Gastroesophageal sphincter (tissue), 4 donors: ENCODE measurements around the gene ADD1. TPM values are rescaled to one million over a fixed set of nuclear protein-coding genes. Genes with fewer than 3 reads are reported as not detected.

ENCODE experiments used
- ATAC-seq: fragments of 150-250 bp; one replicate; pipeline ENCODE4 v1.9.1; 2016; ENCODE audit warnings: mild to moderate bottlenecking, moderate library complexity
- H3K27ac ChIP-seq, 4 donors: fragments of 200-600 bp; sonication (generic) in 3 of 4; 1 replicate in 3 of 4; 2 replicates in 1 of 4; pipeline ENCODE4 v1.5.1; 2016 to 2019
- H3K27me3 ChIP-seq: fragments of 200-600 bp; sonication (generic); one replicate; pipeline ENCODE4 v1.5.1; 2019
- H3K36me3 ChIP-seq, 2 donors: fragments of 200-600 bp; sonication (generic); one replicate each; pipeline ENCODE4 v1.5.1; 2019; ENCODE audit warnings: control low read depth in 1 of 2
- H3K4me1 ChIP-seq, 3 donors: fragments of 200-600 bp; sonication (generic); 1 replicate in 2 of 3; 2 replicates in 1 of 3; pipeline ENCODE4 v1.5.1; 2016 to 2019; ENCODE audit warnings: control low read depth in 2 of 3
- H3K4me3 ChIP-seq, 2 donors: fragments of 200-600 bp; sonication (generic); one replicate each; pipeline ENCODE4 v1.5.1; 2019; ENCODE audit warnings: mild to moderate bottlenecking in 1 of 2, moderate library complexity in 1 of 2
- H3K9me3 ChIP-seq, 3 donors: fragments of 200-600 bp; sonication (generic); one replicate each; pipeline ENCODE4 v1.5.1; 2017 to 2019; ENCODE audit warnings: control low read depth in 2 of 3
- CTCF ChIP-seq, 4 experiments: fragments of 200-600 bp in 2 of 4; fragments of 450-650 bp in 2 of 4; sonication (generic) in 1 of 4; IDR thresholded peaks; one replicate each; pipeline ENCODE4 v1.5.1; 2017 to 2019; ENCODE audit warnings: antibody characterized with exemption in 4 of 4, mild to moderate bottlenecking in 2 of 4, moderate library complexity in 2 of 4
- EP300 ChIP-seq: sonication (generic); formaldehyde crosslinking; IDR thresholded peaks from one replicate; pipeline ENCODE4 v1.6.1; 2017; ENCODE audit warnings: antibody characterized with exemption, mild to moderate bottlenecking
- POLR2A ChIP-seq, 2 donors: fragments of 450-650 bp; IDR thresholded peaks; one replicate each; pipeline ENCODE4 v1.6.1; 2017; ENCODE audit warnings: antibody characterized with exemption in 2 of 2, mild to moderate bottlenecking in 2 of 2, moderate library complexity in 1 of 2
- POLR2AphosphoS5 ChIP-seq: sonication (generic); formaldehyde crosslinking; IDR thresholded peaks from one replicate; pipeline ENCODE4 v1.6.1; 2017; ENCODE audit warnings: antibody characterized with exemption
- WGBS, 2 donors: methylation state at CpG; one replicate each; pipeline ENCODE4 v1.1.5; 2018; ENCODE audit warnings: low coverage in 1 of 2; 5-methylcytosine and 5-hydroxymethylcytosine counted together
- total RNA-seq, 4 donors: library from RNA; depleted of rRNA; stranded (reverse); fragments of >200 nt; gene quantifications; one replicate each; pipeline ENCODE4 v1.1.0, GENCODE V29; 2016

Gene ADD1
- total RNA-seq, 4 donors from 2014 or later, result 230 to 384 (median 297) TPM

GRCh38 chr4:2810388-2810787, 33.3 kb upstream of the ADD1 start:
- Histone ChIP-seq H3K4me1 (peaks cover 0 to 82% (median 50%) of the 10 kb centered on the region in 3 donors), H3K27me3 (no peaks in the 10 kb centered on the region), H3K9me3 (no peaks in the 10 kb centered on the region), H3K4me3 (no peak overlapping the region), H3K36me3 (peaks cover 0 to 7% of the 10 kb centered on the region in 2 donors), H3K27ac (peak overlapping the region in 3 of 4 donors; percentile 71 to 77 (median 73))
- ATAC-seq, result no peak
- TF ChIP-seq POLR2A (IDR thresholded peaks at IDR 0.05) (no peak), CTCF (IDR thresholded peaks at IDR 0.05) (no peak), POLR2AphosphoS5 (no peak), EP300 (no peak)
- 92% methylated on average over 5 of the region's 10 CpGs; no CpG with 5 or more reads in 1 of the 2 donors for WGBS, 2 donors

- TF ChIP-seq EP300 (no peak), POLR2A (IDR thresholded peaks at IDR 0.05) (no peak)
- H3K4me1 ChIP-seq, result peaks cover 0 to 68% (median 36%) of the 10 kb centered on the region in 3 donors
- 48 to 60% methylated on average over 1 to 4 of the region's 21 CpGs for WGBS, 2 donors
- H3K9me3 ChIP-seq, result no peaks in the 10 kb centered on the region
- peak; percentile 77 for ATAC-seq
- H3K27me3 ChIP-seq, result no peaks in the 10 kb centered on the region
- peaks cover 0 to 10% of the 10 kb centered on the region in 2 donors for H3K36me3 ChIP-seq
- peak overlapping the region in 3 of 4 donors; percentile 71 to 77 (median 73) for H3K27ac ChIP-seq
- peak overlapping the region; percentile 16 to 44 for H3K4me3 ChIP-seq
These were observed 31.6 kb upstream of the ADD1 start for GRCh38 chr4:2811830-2812611.

GRCh38 chr4:2812612-2813354, 30.9 kb upstream of the ADD1 start:
- H3K27me3 ChIP-seq, result no peaks in the 10 kb centered on the region
- H3K4me3 ChIP-seq, result peak overlapping the region; percentile 16 to 44
- no peak for TF ChIP-seq EP300
- TF ChIP-seq CTCF (IDR thresholded peaks at IDR 0.05), result no peak
- no peak for TF ChIP-seq POLR2AphosphoS5
- no peak for TF ChIP-seq POLR2A (IDR thresholded peaks at IDR 0.05)
- peak overlapping the region in 3 of 4 donors; percentile 71 to 77 (median 73) for H3K27ac ChIP-seq
- no peaks in the 10 kb centered on the region for H3K9me3 ChIP-seq
- peaks cover 0 to 10% of the 10 kb centered on the region in 2 donors for H3K36me3 ChIP-seq
- whole genome bisulfite sequencing, 2 donors, result 30 to 50% methylated on average over 4 to 11 of the region's 20 CpGs
- ATAC-seq, result peak; percentile 10
- peaks cover 0 to 68% (median 37%) of the 10 kb centered on the region in 3 donors for H3K4me1 ChIP-seq

DNA sequence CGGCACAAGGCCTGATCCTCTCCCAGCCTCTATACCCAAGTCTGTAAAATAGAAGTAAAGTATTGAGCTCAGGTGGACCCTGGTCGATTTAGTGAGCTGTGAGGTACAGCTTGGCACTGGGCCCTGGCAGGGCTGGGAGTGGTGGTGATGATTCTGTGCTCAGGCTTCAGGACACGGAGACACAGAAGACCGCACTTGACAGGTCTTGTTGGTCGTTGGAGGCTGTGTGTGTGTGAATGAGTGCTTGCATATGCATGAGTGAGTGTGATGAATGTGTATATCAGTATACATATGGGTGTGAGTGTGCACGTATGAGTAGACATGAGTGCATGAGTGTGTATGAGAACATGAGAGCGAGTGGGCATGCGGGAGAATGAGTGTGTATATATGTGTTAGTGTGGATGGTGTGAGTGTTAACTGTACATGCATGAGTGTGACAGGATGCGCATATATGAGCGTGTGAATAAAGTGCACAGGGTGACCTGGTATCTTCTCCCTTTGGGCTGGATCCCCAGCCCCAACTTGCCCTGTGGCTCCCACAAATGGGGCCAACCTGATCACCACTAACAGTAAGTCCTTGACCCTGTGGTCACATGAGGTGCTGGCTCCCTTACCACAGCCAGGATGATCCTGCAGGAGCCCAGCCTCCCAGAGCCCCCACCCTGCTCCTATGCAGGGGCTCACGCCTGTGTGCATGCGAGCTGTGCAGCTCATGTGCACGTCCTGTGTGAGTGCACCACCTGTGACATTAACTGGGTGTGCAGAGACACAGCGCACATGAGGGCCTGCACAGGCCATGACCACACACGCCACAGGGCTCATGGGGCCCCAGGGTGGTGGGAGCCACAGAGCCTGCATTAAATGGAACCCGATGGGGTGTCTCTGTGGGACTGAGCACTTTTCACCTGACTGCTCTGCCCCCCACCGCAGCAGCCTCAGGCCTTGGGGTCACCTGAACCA, 29.9 kb upstream of the ADD1 start:
- Histone ChIP-seq H3K27ac (peak overlapping the region in 1 of 4 donors; percentile 77), H3K27me3 (no peaks in the 10 kb centered on the region), H3K4me1 (peaks cover 0 to 67% (median 42%) of the 10 kb centered on the region in 3 donors), H3K9me3 (no peaks in the 10 kb centered on the region), H3K4me3 (peak overlapping the region in 1 of 2 donors; percentile 44), H3K36me3 (peaks cover 0 to 10% of the 10 kb centered on the region in 2 donors)
- ATAC-seq, result no peak
- no peak for TF ChIP-seq POLR2AphosphoS5
- no peak for TF ChIP-seq POLR2A (IDR thresholded peaks at IDR 0.05)
- no peak for TF ChIP-seq EP300
- no peak for TF ChIP-seq CTCF (IDR thresholded peaks at IDR 0.05)
- WGBS, 2 donors, result 87 to 94% methylated on average over 6 to 9 of the region's 17 CpGs
